Psoas muscle (tissue), 8 donors: Measurements from ENCODE around the gene CEP85L. TPM values are rescaled to one million over a fixed set of nuclear protein-coding genes. Genes with fewer than 3 reads are reported as not detected.
A peak's percentile ranks its signal among the peaks of the same experiment; 100 is the strongest.

Source experiments
- ATAC-seq, 4 donors: fragments of 200-7000 bp; cut with Tn5 transposase; one replicate each; pipeline ENCODE4 v1.9.1; 2020; ENCODE audit warnings: moderate library complexity in 3 of 4, mild to moderate bottlenecking in 2 of 4
- DNase-seq, 2 donors: peaks; one replicate each; pipeline ENCODE4 v3.0.0-alpha.2; 2020
- H3K27ac ChIP-seq: fragments of 200-600 bp; one replicate; pipeline ENCODE4 v1.8.0; 2022
- H3K27me3 ChIP-seq, 3 donors: fragments of 200-600 bp in 1 of 3; one replicate each; pipeline versions ENCODE4 v1.6.1 to v1.8.0; 2013 to 2022; ENCODE audit warnings: low read length in 2 of 3, mild to moderate bottlenecking in 2 of 3, moderate library complexity in 1 of 3; ENCODE audit not compliant: insufficient read depth in 3 of 3
- H3K36me3 ChIP-seq, 2 donors: fragments of 200-600 bp in 1 of 2; one replicate each; pipeline versions ENCODE4 v1.6.1 to v1.8.0; 2013 to 2022; ENCODE audit warnings: low read depth in 1 of 2, mild to moderate bottlenecking in 1 of 2, moderate library complexity in 1 of 2; ENCODE audit not compliant: insufficient read depth in 1 of 2
- H3K4me1 ChIP-seq: fragments of 200-600 bp; one replicate; pipeline ENCODE4 v1.8.0; 2022
- H3K4me3 ChIP-seq: fragments of 200-600 bp; one replicate; pipeline ENCODE4 v1.8.0; 2022; ENCODE audit warnings: mild to moderate bottlenecking
- H3K9me3 ChIP-seq: fragments of 200-600 bp; one replicate; pipeline ENCODE4 v1.8.0; 2022
- WGBS, 3 donors: extraction: QIAGEN DNeasy Blood & Tissue Kit; methylation state at CpG; one replicate each; pipeline versions ENCODE4 v1.1.6 to v1.1.7; 2013; 5-methylcytosine and 5-hydroxymethylcytosine counted together
- intact Hi-C, 2 donors: fragments of 100-400 bp; cut with DNase I; formaldehyde crosslinking; loops; one replicate each; pipeline versions ENCODE4 v1.11.0 to v1.14.2; 2022
- polyA plus RNA-seq, 3 donors: library from polyadenylated mRNA; stranded (reverse); fragments of 200-250 nt; gene quantifications; one replicate each; pipeline ENCODE4 v1.2.3, GENCODE V29; 2013
- total RNA-seq, 4 donors: library from RNA; stranded (reverse); fragmentation: NEBNext Ultra II Directional in 2 of 4; extraction: Animal tissue kit (Norgen Biotek cat#: 25700) in 2 of 4; gene quantifications; one replicate each; pipeline versions ENCODE4 v1.2.1 to v1.2.4, GENCODE V29; 2021 to 2023
- TF ChIP-seq, protein P1 (sequence below): fragments of 200-600 bp; IDR thresholded peaks from one replicate; pipeline ENCODE4 v1.8.0; 2022; ENCODE audit warnings: antibody characterized with exemption
- donor health status: healthy with polysubstance abuse.
- donor health status: DM: no; HTN: no; CAD: no; lungs with moderate emphysema.
- donor health status: Bipolar disorder and iron deficiency.
- donor health status: healthy.
- donor health status: DM: yes; HTN: yes; CAD: no.
- donor health status: DM: no; HTN: no; CAD: no.
- donor health status: DM: no; HTN: no; CAD: no.
- donor health status: DM: yes; HTN: yes; CAD: no.

CEP85L gene
- total and polyA plus RNA-seq, 7 donors: 2.3 to 25.1 (median 18.9) TPM

DNA sequence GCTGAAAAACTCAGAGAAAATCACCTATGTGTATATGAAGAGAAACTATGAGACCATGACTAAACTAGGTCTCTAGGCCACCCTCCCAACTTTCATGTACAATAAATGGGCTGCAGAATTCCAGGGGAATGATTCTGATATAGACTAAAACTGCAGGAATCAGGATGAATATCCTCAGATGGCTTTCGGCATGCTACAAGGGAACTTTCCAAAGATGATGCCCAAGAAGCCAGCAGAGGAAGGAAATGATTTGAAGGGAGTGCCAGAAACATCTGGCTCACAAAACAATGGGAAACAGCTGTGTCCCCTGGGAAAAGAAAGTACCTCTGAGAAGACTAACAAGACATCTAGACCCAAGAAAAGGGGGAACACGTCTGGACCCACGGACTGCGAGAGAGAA lies 62.2 kb downstream of the CEP85L start:
- no peak for ATAC-seq
- no peak for DNase-seq
- no peak overlapping the region for H3K27ac ChIP-seq
- H3K27me3 ChIP-seq: no peaks in the 10 kb centered on the region
- H3K4me3 ChIP-seq: no peak overlapping the region
- H3K4me1 ChIP-seq: peaks cover 73% of the 10 kb centered on the region
- no peaks in the 10 kb centered on the region for H3K9me3 ChIP-seq
- H3K36me3 ChIP-seq: no peaks in the 10 kb centered on the region
- WGBS, 3 donors: 37 to 46% (median 38%) methylated on average over 4 of the region's 4 CpGs
- intact Hi-C loops: no loop called here
- TF ChIP-seq, protein P1, sequence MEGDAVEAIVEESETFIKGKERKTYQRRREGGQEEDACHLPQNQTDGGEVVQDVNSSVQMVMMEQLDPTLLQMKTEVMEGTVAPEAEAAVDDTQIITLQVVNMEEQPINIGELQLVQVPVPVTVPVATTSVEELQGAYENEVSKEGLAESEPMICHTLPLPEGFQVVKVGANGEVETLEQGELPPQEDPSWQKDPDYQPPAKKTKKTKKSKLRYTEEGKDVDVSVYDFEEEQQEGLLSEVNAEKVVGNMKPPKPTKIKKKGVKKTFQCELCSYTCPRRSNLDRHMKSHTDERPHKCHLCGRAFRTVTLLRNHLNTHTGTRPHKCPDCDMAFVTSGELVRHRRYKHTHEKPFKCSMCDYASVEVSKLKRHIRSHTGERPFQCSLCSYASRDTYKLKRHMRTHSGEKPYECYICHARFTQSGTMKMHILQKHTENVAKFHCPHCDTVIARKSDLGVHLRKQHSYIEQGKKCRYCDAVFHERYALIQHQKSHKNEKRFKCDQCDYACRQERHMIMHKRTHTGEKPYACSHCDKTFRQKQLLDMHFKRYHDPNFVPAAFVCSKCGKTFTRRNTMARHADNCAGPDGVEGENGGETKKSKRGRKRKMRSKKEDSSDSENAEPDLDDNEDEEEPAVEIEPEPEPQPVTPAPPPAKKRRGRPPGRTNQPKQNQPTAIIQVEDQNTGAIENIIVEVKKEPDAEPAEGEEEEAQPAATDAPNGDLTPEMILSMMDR: no peak

DNA sequence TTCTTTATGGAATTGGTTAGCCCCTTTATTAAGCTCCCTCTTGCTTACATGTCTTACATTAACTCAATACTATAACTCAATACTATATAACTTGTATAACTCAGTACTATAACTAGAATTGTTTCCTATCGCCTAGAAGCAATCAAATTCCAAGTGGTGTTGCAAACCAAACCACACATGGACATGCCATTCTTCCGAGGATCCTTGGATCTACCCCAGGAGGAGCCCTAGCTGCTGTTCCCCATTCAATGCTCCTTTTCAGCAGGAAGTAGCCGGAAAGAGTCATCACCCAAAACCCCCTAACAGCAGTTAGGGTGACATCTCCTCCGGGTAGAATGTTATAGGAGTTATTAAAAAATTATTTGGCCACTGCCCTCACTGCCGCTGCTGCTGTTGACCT lies 62.8 kb downstream of the CEP85L start:
- H3K36me3 ChIP-seq: no peaks in the 10 kb centered on the region
- TF ChIP-seq, protein P1: no peak
- peaks cover 73% of the 10 kb centered on the region for H3K4me1 ChIP-seq
- H3K27ac ChIP-seq: peak overlapping the region; percentile 28
- ATAC-seq (peak in 3 of 4 donors; percentile 31 to 34 (median 33)), DNase-seq (no peak)
- WGBS, 3 donors: 52 to 63% (median 56%) methylated on average over 5 of the region's 5 CpGs
- intact Hi-C loops: no loop called here
- no peak overlapping the region for H3K4me3 ChIP-seq
- no peaks in the 10 kb centered on the region for H3K9me3 ChIP-seq
- H3K27me3 ChIP-seq: no peaks in the 10 kb centered on the region

DNA sequence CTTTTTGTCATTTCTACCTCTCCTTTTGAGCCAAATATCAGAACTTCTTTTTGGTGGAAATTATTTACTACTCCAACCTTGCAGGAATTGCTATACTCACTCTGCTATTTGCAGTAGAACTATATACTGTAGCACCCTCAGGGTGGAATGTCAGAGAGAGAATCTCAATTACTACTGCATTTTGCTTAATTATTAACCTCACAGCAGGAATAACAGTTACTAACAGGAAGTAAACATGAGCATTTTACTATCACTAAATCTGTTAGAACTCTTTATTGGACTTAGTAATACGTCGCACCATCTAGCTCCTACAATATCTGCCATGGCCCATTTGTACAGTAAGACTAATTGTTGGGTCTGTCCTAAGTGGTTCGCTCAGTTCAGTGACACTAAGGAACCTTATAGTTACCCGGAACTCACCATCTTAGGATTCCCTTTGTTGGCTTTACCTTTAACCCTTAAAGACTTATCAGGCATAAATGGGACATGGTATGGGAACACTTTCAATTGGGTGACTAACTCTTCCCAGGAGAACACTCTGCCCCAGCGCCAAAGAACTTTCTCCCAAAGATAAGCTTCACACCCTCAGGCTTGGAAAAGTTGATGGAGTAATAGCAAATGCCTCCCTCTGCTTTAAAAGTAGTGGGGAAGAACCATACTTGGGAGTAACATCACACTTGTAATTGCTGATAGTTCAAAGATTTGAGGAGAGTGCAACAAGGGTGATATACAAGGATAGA lies 64.5 kb downstream of the CEP85L start:
- no peaks in the 10 kb centered on the region for H3K36me3 ChIP-seq
- DNase-seq: no peak
- intact Hi-C loops: no loop called here
- H3K4me3 ChIP-seq: no peak overlapping the region
- H3K4me1 ChIP-seq: peaks cover 73% of the 10 kb centered on the region
- H3K9me3 ChIP-seq: no peaks in the 10 kb centered on the region
- TF ChIP-seq, protein P1: no peak
- peak overlapping the region; percentile 44 for H3K27ac ChIP-seq
- no peak for ATAC-seq
- no peaks in the 10 kb centered on the region for H3K27me3 ChIP-seq
- WGBS, 3 donors: 92 to 97% (median 94%) methylated on average over 5 of the region's 5 CpGs

DNA sequence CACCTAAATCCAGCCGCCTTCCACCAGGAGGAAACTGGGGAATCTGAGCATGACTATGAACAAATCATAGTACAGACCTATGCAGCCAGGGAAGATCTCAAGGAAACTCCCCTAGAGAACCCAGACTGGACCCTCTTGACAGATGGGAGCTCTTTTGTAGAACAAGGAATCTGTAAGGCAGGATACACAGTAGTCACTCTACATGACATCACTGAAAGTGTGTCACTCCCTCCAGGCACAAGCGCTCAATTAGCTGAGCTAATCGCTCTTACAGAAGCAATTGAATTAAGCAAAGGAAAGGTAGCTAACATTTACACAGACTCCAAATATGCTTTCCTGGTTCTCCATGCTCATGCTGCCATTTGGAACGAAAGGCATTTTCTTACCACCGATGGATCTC lies 66.5 kb downstream of the CEP85L start:
- no peak overlapping the region for H3K4me3 ChIP-seq
- TF ChIP-seq, protein P1: no peak
- H3K4me1 ChIP-seq: peaks cover 68% of the 10 kb centered on the region
- no peaks in the 10 kb centered on the region for H3K9me3 ChIP-seq
- H3K27me3 ChIP-seq: no peaks in the 10 kb centered on the region
- 80 to 89% (median 81%) methylated on average over 5 of the region's 5 CpGs for WGBS, 3 donors
- no peak for DNase-seq
- ATAC-seq: no peak
- H3K36me3 ChIP-seq: no peaks in the 10 kb centered on the region
- intact Hi-C loops: loop anchor here (5.0 kb wide), 1 partner anchor 32 kb away; no protein-coding TSS in a partner anchor
- peak overlapping the region; percentile 48 for H3K27ac ChIP-seq
